ENCODE measurements around the gene DHX35.

GRCh38 chr20:38935967-38936407 lies 26.2 kb upstream of the DHX35 start:
- TF ChIP-seq CTCF (IDR thresholded peaks at IDR 0.05) (no peak), POLR2A (IDR thresholded peaks at IDR 0.05) (no peak)
